ENCODE results near the gene ELMO1.

ELMO1 gene

DNA sequence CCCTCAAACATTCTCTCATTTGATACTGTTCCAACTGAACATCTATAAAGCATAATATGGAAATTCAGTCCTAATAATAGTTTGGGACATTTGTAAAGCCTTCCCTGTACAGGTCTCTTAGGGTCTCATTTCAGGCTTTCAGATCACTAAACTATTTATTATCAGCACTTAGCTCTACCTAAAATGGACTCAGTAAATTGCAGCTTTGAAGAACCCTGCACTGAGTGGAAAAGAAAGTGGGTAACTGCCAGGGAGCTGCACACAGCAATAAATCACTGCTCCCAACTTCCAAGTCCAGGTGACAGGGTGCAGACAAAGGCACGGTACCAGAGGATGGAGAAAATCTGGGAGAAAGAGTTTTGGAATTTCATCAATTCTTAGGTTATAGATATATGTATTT, 559.5 kb downstream of the ELMO1 start:
- no peak for DNase-seq

DNA sequence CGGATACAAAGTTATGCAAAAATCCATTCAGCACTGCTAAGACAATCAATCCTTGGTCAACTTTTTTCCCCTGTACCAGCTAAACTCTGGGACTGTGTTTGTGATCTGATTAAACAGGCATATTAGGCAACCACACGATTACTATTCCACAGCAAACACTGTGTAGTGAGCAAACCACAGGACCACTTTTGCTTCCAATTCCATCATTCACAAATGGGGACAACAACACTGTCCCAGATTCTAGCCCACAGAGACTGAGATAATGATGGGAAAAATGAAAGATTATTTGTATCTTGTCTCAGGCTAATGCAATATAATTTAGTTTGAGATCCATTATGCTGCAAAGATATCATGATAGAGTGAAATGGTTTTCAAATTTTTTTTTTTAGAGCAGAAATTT, 560.7 kb downstream of the ELMO1 start:
- no peak for DNase-seq

DNA sequence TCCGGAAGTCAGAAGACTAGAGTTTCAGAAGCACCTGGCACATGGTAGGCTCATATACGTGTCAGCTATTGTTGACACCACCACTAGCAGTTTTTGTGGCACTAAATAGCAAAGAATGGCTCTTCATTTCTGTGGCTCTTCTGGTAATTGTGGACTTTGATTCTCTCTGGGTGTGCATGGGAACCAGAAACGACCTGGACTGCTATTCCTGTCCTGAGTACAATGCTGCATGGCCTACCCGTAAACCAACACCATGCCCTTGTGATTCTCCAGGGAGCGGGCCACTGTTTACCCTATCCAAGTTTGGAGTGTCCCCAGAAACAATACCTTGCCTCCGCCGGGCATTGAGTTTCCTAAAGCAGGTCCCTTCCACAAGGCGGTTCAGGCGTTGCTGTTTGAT, 561.4 kb downstream of the ELMO1 start:
- no peak for DNase-seq

DNA sequence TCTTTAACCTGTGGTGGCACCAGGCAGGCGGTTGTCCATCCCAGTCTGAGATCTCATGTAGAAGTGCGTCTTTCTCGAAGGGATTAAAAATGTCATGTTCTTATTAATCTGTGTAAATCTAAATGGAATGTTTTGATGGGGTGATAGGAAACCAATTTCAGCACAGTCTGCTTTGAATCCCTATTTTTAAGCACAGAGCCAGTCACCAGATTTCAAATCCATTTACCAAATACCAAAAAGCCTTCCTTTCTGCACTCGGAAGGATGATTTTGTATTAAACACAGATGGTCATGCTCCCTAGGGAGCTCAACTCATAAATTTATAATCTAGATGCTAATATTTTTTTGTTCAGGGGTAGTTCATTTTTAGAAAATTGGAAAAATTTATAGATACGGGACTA, 563.8 kb downstream of the ELMO1 start:
- DNase-seq, result no peak

GRCh38 chr7:36884351-36884750, 564.3 kb downstream of the ELMO1 start:
- DNase-seq, result no peak

GRCh38 chr7:36881233-36881874, 567.3 kb downstream of the ELMO1 start:
- DNase-seq, result no peak

DNA sequence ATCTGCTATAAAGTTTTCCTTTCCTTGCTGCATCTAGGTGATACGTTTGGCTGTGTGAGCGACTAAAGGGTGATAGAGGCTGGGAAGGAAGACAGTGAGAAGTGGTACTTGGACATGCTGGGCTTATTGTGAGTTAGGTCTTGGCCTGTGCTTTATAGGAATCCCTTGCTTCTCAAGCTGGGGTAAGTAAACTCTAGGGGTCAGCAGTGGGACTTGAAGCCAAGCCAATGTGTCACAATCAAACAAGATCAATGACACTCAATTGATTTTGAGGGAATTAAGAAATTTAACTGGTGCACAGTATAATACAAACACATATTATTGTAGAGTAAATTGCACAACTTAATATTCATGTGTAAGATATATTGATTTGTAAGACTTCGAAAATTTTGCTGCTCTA, 568.6 kb downstream of the ELMO1 start:
- DNase-seq, result no peak

DNA sequence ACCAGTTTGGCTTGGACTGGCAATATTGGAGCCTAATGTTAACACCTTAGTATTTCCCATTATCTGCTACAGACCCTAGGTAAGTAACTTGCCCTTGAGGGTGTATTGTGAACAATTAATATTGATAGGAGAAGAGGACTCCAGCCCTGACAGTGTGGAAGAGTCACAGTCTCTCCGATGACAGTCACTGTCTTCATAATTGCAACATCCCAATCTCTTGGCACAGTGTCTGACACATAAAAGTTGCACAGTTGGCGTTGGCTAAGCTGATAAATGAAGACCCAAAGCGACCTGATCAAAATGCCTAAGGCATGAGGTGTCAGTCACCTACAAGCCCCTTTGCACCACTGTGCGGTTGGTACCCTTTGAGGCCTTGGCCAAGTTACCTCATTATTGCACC, 569.6 kb downstream of the ELMO1 start:
- no peak for DNase-seq

DNA sequence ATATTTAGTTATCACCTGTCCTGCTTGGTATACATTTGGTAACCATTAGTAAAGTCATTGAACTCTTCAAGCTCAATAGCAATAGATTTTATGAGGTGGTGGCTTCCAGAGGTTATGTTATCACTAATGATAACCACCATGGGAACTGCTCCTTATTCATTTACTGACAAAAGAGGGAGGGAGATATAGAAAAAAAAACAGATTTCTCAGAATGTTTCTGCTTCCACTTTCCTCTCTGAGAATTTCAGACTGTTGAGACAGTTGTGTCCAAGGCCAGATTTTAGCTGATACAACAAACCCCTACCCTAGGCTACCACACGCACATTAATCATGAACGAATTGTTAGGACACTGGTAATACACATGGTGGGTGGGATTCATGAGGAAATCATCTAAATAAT, 570.4 kb downstream of the ELMO1 start:
- DNase-seq, result no peak

GRCh38 chr7:36875794-36876193, 572.9 kb downstream of the ELMO1 start:
- no peak for DNase-seq

DNA sequence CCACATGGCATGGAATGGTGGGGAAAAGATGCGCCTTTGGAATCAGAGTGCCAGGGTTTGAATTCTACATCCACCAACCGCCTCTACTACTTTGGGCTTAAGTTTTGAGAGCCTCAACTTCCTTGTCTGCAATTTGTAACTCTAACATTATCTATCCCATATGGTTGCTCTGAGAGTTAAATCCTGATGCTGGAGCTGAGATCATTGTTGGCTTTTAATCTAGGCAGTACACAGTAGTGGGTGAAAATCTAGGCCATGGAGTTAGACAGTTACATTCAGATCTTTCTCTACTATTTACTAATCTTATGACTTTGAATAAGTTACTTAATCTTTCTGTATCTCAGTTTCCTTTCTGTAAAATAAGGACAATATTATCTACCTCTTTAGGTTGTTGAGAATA, 574.6 kb downstream of the ELMO1 start:
- no peak for DNase-seq

- no peak for DNase-seq
Measured at GRCh38 chr7:36871863-36872262, 576.8 kb downstream of the ELMO1 start.

GRCh38 chr7:36871355-36871738, 577.3 kb downstream of the ELMO1 start:
- no peak for DNase-seq

- no peak for DNase-seq
Measured at GRCh38 chr7:36870625-36871354, 577.9 kb downstream of the ELMO1 start.

DNA sequence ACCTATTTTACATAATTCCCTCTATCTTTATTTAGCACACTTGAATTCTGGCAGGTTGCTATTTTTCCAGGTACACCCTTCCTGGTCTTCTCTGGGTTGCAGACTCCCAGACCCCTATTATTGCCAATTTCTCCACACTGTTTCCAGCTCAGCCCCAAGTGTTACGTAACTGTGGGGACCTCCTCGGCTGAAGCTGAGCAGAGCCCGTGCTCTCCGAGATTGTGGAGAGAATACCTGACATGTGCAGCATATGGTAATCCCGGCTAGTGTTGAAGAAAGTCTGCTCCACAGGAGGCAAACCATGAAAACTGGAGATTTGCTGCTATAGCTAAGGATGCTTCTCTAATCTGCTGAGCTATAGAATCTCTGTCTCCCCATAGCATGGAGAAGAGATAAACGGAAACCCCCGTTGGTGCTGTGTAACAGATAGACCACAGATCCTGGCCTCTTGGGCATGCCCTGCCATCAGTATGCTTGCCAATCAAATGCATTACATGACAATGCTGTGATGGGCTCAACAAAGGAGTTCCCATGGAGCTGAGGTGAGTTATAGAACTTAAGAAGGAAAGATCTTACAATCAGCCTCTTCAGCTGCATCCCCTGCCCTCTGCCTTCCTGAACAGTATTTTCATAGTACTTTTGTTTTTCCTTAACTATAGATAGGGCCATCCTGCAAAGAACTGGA, 579.8 kb downstream of the ELMO1 start:
- DNase-seq, result no peak

- DNase-seq, result no peak
Measured at GRCh38 chr7:36865019-36865418, 583.6 kb downstream of the ELMO1 start.

- no peak for DNase-seq
Measured at GRCh38 chr7:36863901-36864701, 584.6 kb downstream of the ELMO1 start.

- DNase-seq, result no peak
Measured at GRCh38 chr7:36862771-36863261, 585.8 kb downstream of the ELMO1 start.

DNA sequence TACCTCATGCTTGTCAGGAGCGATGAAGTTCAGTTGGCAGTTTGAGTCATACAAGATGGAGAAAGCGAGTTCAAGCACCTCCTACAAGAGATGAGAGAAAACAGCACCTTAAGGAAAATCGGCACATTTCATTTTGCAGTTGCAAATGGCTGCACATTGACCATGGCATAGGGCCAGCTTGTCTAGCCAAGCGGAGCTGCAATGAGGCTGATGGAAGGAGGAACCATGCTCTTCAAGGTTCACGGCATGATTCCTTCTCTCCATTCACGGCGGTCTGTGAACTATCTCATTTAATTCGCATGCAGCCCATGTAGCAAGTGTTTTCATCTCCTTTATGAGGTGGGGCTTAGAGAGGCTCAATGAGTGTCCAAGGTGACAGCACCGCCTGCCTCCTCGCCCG, 587.0 kb downstream of the ELMO1 start:
- no peak for DNase-seq

- no peak for DNase-seq
Measured at GRCh38 chr7:36860681-36861080, 588.0 kb downstream of the ELMO1 start.

DNA sequence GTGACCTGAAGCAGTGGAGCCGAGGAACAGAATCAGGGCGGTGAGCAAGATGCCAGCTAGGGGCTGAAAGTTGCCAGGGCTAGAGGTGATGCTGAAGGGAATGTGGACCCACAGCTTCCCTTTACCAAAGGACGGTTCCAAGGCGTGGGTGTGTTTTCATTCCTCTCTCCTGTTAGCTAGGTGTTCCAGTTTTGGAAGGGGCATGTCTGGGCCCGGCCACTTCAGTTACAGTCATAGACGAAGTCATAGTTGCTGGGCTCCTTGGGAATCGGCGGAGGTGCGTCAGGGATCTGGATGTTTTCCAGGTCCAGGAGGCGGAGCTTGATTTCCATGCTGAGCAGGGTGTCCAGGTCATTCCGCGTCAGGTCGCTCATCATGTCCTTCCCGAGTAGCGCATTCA, 593.3 kb downstream of the ELMO1 start:
- no peak for DNase-seq

DNA sequence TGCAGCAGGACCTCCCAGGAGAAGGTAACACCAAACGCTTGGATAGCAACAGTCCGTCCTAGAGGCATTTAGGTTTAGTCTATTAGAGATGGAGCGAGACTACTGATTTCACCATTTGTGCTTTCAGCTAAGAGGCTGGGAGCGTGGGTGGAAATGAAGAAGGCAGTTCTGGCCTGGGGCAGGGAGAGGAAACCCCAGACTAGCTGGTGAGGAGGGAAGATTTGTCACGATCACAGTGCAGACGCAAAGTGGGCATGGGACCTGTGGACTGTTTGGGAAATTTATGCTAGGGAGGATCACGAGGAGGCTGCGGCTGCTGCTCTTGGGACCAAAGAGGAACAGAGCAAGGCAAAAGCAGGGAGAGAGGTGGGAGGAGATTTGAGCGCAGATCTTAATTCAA, 594.0 kb downstream of the ELMO1 start:
- no peak for DNase-seq

DNA sequence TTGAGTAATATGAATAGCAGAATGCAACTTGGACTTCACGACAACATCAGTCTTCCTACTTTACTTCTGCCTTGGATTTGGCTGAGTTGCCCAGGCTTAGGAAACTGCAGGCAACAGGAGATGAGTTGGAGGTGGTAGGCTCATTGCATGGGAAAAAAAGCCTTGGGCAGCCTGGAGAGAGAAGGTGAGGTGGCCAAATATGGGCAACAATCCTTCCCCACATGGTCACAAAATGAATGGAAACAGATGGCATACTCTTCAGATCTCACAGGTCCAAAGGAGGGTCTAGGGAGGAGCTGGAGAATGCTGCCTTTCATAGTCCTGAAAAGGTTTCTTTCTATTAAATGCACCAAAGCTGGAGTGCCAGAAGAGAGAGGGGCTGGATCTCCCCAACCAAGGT, 595.7 kb downstream of the ELMO1 start:
- no peak for DNase-seq

All from activated CD4-positive, alpha-beta T cell treated with anti-CD3 and anti-CD28 coated beads, Interleukin-2, amount 50 U/mL, for 1 hour (primary cell).